Muscle layer of duodenum (tissue), 2 donors: Measurements from ENCODE around the gene RGS17.

ENCODE experiments used
- H3K27ac ChIP-seq: one replicate; pipeline ENCODE4 v1.7.0; 2013; ENCODE audit warnings: mild to moderate bottlenecking, low read length
- H3K27me3 ChIP-seq: one replicate; pipeline ENCODE4 v1.7.0; 2013; ENCODE audit warnings: low read depth, mild to moderate bottlenecking, control low read depth, low read length
- H3K36me3 ChIP-seq, 2 donors: one replicate each; pipeline ENCODE4 v1.7.0; 2013; ENCODE audit warnings: low read length in 2 of 2, control low read depth in 1 of 2, mild to moderate bottlenecking in 1 of 2; ENCODE audit not compliant: insufficient read depth in 2 of 2, control insufficient read depth in 1 of 2
- H3K4me1 ChIP-seq, 2 donors: one replicate each; pipeline ENCODE4 v1.7.0; 2013; ENCODE audit warnings: low read length in 2 of 2, mild to moderate bottlenecking in 2 of 2, control low read depth in 1 of 2, moderate library complexity in 1 of 2; ENCODE audit not compliant: insufficient read depth in 2 of 2, control insufficient read depth in 1 of 2
- H3K4me3 ChIP-seq, 2 donors: one replicate each; pipeline ENCODE4 v1.7.0; 2013; ENCODE audit warnings: low read length in 2 of 2, low read depth in 1 of 2, mild to moderate bottlenecking in 1 of 2
- H3K9me3 ChIP-seq, 2 donors: one replicate each; pipeline ENCODE4 v1.7.0; 2013; ENCODE audit warnings: low read length in 2 of 2, control low read depth in 1 of 2, mild to moderate bottlenecking in 1 of 2; ENCODE audit not compliant: control insufficient read depth in 1 of 2
- donor health status: healthy.

The RGS17 gene

GRCh38 chr6:152981989-152982903 is 148.8 kb downstream of the RGS17 start:
- Histone ChIP-seq H3K27me3 (no peaks in the 10 kb centered on the region), H3K9me3 (no peaks in the 10 kb centered on the region), H3K4me1 (peaks cover 7 to 22% of the 10 kb centered on the region in 2 donors), H3K27ac (no peak overlapping the region), H3K36me3 (peaks cover 0 to 4% of the 10 kb centered on the region in 2 donors), H3K4me3 (peak overlapping the region; percentile 90 to 99)

GRCh38 chr6:152981219-152981618 is 149.9 kb downstream of the RGS17 start:
- Histone ChIP-seq H3K27me3 (no peaks in the 10 kb centered on the region), H3K4me1 (peaks cover 7 to 22% of the 10 kb centered on the region in 2 donors), H3K27ac (no peak overlapping the region), H3K9me3 (no peaks in the 10 kb centered on the region), H3K36me3 (peaks cover 0 to 4% of the 10 kb centered on the region in 2 donors), H3K4me3 (no peak overlapping the region)

GRCh38 chr6:152980656-152981055 is 150.4 kb downstream of the RGS17 start:
- H3K4me3 ChIP-seq, result no peak overlapping the region
- peaks cover 7 to 22% of the 10 kb centered on the region in 2 donors for H3K4me1 ChIP-seq
- no peaks in the 10 kb centered on the region for H3K27me3 ChIP-seq
- H3K36me3 ChIP-seq, result peaks cover 0 to 4% of the 10 kb centered on the region in 2 donors
- no peaks in the 10 kb centered on the region for H3K9me3 ChIP-seq
- no peak overlapping the region for H3K27ac ChIP-seq

- Histone ChIP-seq H3K4me1 (peaks cover 0 to 12% of the 10 kb centered on the region in 2 donors), H3K36me3 (peaks cover 0 to 14% of the 10 kb centered on the region in 2 donors), H3K9me3 (no peaks in the 10 kb centered on the region), H3K27me3 (no peaks in the 10 kb centered on the region), H3K27ac (no peak overlapping the region), H3K4me3 (no peak overlapping the region)
Observed at GRCh38 chr6:152979116-152979515, 152.0 kb downstream of the RGS17 start.

GRCh38 chr6:152978058-152978457 is 153.0 kb downstream of the RGS17 start:
- Histone ChIP-seq H3K27ac (no peak overlapping the region), H3K27me3 (no peaks in the 10 kb centered on the region), H3K36me3 (peaks cover 0 to 16% of the 10 kb centered on the region in 2 donors), H3K4me1 (peaks cover 0 to 12% of the 10 kb centered on the region in 2 donors), H3K9me3 (no peaks in the 10 kb centered on the region), H3K4me3 (no peak overlapping the region)

GRCh38 chr6:152977556-152977955 is 153.5 kb downstream of the RGS17 start:
- Histone ChIP-seq H3K9me3 (no peaks in the 10 kb centered on the region), H3K4me3 (no peak overlapping the region), H3K27ac (no peak overlapping the region), H3K36me3 (peaks cover 0 to 21% of the 10 kb centered on the region in 2 donors), H3K27me3 (no peaks in the 10 kb centered on the region), H3K4me1 (peaks cover 0 to 8% of the 10 kb centered on the region in 2 donors)

GRCh38 chr6:152976749-152977148 is 154.3 kb downstream of the RGS17 start:
- Histone ChIP-seq H3K36me3 (peaks cover 1 to 25% of the 10 kb centered on the region in 2 donors), H3K27me3 (no peaks in the 10 kb centered on the region), H3K4me1 (peaks cover 0 to under 1% of the 10 kb centered on the region in 2 donors), H3K27ac (no peak overlapping the region), H3K4me3 (no peak overlapping the region), H3K9me3 (no peaks in the 10 kb centered on the region)

GRCh38 chr6:152975204-152975915 is 155.7 kb downstream of the RGS17 start:
- Histone ChIP-seq H3K27ac (peak overlapping the region; percentile 9), H3K9me3 (no peaks in the 10 kb centered on the region), H3K27me3 (no peaks in the 10 kb centered on the region), H3K4me1 (no peaks in the 10 kb centered on the region), H3K36me3 (peaks cover 15 to 39% of the 10 kb centered on the region in 2 donors), H3K4me3 (no peak overlapping the region)

GRCh38 chr6:152973916-152974315 is 157.2 kb downstream of the RGS17 start:
- Histone ChIP-seq H3K9me3 (peaks cover 0 to 4% of the 10 kb centered on the region in 2 donors), H3K4me1 (no peaks in the 10 kb centered on the region), H3K4me3 (no peak overlapping the region), H3K27ac (no peak overlapping the region), H3K27me3 (no peaks in the 10 kb centered on the region), H3K36me3 (peaks cover 23 to 48% of the 10 kb centered on the region in 2 donors)

GRCh38 chr6:152969688-152970418 is 161.2 kb downstream of the RGS17 start:
- H3K27me3 ChIP-seq, result no peaks in the 10 kb centered on the region
- H3K9me3 ChIP-seq, result peaks cover 0 to 7% of the 10 kb centered on the region in 2 donors
- peaks cover 23 to 43% of the 10 kb centered on the region in 2 donors for H3K36me3 ChIP-seq
- H3K27ac ChIP-seq, result no peak overlapping the region
- H3K4me3 ChIP-seq, result no peak overlapping the region
- no peaks in the 10 kb centered on the region for H3K4me1 ChIP-seq
